GM18909 (cell line): Measurements from ENCODE around the gene XPR1.

Experiments
- ATAC-seq: cut with Tn5 transposase; IDR thresholded peaks from one replicate; pipeline ENCODE4 v1.9.1; 2021; ENCODE audit warnings: mild to moderate bottlenecking; ENCODE audit not compliant: unreplicated experiment, poor library complexity

The XPR1 gene

GRCh38 chr1:180939073-180939710 lies 307.4 kb downstream of the XPR1 start:
- ATAC-seq = no peak

GRCh38 chr1:180939711-180940103 lies 307.9 kb downstream of the XPR1 start:
- no peak for ATAC-seq
